CD4-positive, alpha-beta memory T cell (primary cell): ENCODE measurements around the gene PDLIM4. TPM values are rescaled to one million over a fixed set of nuclear protein-coding genes. Genes with fewer than 3 reads are reported as not detected.

Experiments
- CTCF ChIA-PET: fragments of 350-600 bp; sonication (Branson Sonifier 250); formaldehyde crosslinking; loops from one replicate; lab custom pipeline; 2021; ENCODE audit warnings: inconsistent platforms; ENCODE audit not compliant: partially characterized antibody; lab: Charles Lee
- POLR2A ChIA-PET: fragments of 350-600 bp; sonication (Branson Sonifier 250); formaldehyde crosslinking; loops from one replicate; lab custom pipeline; 2021; ENCODE audit not compliant: partially characterized antibody; lab: Charles Lee
- DNase-seq, 5 donors: peaks; one replicate each; pipeline versions ENCODE4 v3.0.0 to v3.0.0-alpha.2; 2020 to 2022; ENCODE audit warnings: mixed read lengths in 1 of 5
- H3K27ac ChIP-seq: one replicate; pipeline ENCODE4 v1.7.0; 2013; ENCODE audit warnings: low read depth, low read length
- H3K27me3 ChIP-seq: 2 replicates; pipeline ENCODE4 v1.7.0; 2013; ENCODE audit warnings: mild to moderate bottlenecking, low read length, moderate library complexity; ENCODE audit not compliant: insufficient read depth
- H3K36me3 ChIP-seq: 2 replicates; pipeline ENCODE4 v1.7.0; 2013; ENCODE audit warnings: mild to moderate bottlenecking, low read length, moderate library complexity; ENCODE audit not compliant: insufficient read depth
- H3K4me1 ChIP-seq: 2 replicates; pipeline ENCODE4 v1.7.0; 2013; ENCODE audit warnings: mild to moderate bottlenecking, low read length, moderate library complexity; ENCODE audit not compliant: insufficient read depth
- H3K4me3 ChIP-seq, 2 donors: one replicate each; pipeline ENCODE4 v1.7.0; 2013; ENCODE audit warnings: low read length in 2 of 2, mild to moderate bottlenecking in 1 of 2
- H3K9me3 ChIP-seq, 2 donors: one replicate each; pipeline ENCODE4 v1.7.0; 2013; ENCODE audit warnings: low read length in 2 of 2, control low read depth in 1 of 2; ENCODE audit not compliant: control insufficient read depth in 1 of 2
- H3K27ac Mint-ChIP-seq, 7 donors: one replicate each; pipeline ENCODE4 v1.8.0; 2020 to 2021; ENCODE audit warnings: mixed read lengths in 7 of 7, mild to moderate bottlenecking in 6 of 7, inconsistent platforms in 3 of 7, moderate library complexity in 3 of 7
- H3K27me3 Mint-ChIP-seq, 2 donors: one replicate each; pipeline ENCODE4 v1.8.0; 2020 to 2021; ENCODE audit warnings: mixed read lengths in 2 of 2
- H3K36me3 Mint-ChIP-seq, 2 donors: one replicate each; pipeline ENCODE4 v1.8.0; 2020 to 2021; ENCODE audit warnings: mixed read lengths in 2 of 2, inconsistent platforms in 1 of 2, mild to moderate bottlenecking in 1 of 2
- H3K4me1 Mint-ChIP-seq, 4 donors: one replicate each; pipeline ENCODE4 v1.8.0; 2020 to 2021; ENCODE audit warnings: mixed read lengths in 4 of 4, mild to moderate bottlenecking in 1 of 4
- H3K4me3 Mint-ChIP-seq, 8 donors: one replicate each; pipeline ENCODE4 v1.8.0; 2020 to 2021; ENCODE audit warnings: mixed read lengths in 8 of 8, mild to moderate bottlenecking in 7 of 8, moderate library complexity in 6 of 8, inconsistent platforms in 3 of 8
- H3K9me3 Mint-ChIP-seq, 8 donors: one replicate each; pipeline ENCODE4 v1.8.0; 2020 to 2021; ENCODE audit warnings: mixed read lengths in 8 of 8, mild to moderate bottlenecking in 5 of 8, inconsistent platforms in 3 of 8, moderate library complexity in 1 of 8
- intact Hi-C: fragments of 100-400 bp; cut with micrococcal nuclease; formaldehyde crosslinking; loops from one replicate; pipeline ENCODE4 v1.15.1; 2023
- polyA plus RNA-seq, 2 donors: library from polyadenylated mRNA; unstranded; fragments of 300-500 nt; fragmentation: Illumina TruSeq; gene quantifications; one replicate each; pipeline ENCODE4 v1.2.3, GENCODE V29; 2021
- total RNA-seq, 2 experiments: library from RNA; stranded (reverse); gene quantifications; one replicate each; pipeline ENCODE4 v1.2.3, GENCODE V29; 2021

The PDLIM4 gene
- total and polyA plus RNA-seq, 4 experiments from 2014 or later = not detected

DNA sequence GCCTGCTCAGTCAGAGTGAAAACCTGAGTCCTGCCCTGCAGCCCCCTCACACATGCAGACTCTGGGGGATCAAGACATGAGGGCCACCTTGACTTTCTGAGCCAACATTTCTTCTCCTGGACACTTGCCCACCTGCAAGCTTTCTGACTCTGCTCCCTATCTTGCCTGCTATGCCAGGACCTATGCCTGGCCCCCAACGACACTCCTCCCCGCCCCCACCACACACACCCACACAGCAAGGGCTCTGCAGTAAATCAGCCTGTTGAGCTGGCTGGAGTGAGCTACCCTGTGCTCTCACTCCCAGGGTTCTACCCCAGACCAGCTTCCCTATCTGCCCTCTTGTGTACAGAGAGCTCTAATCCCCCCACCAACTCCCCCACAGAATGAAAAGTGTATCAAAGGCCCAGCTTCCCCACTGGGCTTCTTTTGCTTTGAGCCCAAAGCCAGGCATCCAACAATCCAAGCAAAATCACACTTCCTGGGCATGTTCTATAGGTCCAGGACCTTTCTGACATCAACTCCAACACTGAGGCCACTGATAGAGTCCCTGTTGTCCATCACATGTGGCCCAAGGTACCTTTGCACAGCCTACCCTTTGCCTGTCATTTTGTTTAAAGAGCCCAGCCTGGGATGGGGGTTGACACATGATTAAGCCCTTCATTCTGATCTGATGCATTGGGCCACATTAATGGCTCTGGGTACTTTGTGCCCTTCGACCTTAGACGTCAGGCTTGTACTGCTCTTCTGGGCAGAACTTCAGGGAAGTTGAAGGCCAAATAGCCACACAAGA lies 7.2 kb downstream of the PDLIM4 start:
- Mint-ChIP-seq H3K27me3 (no peaks in the 10 kb centered on the region), H3K4me3 (no peak overlapping the region), H3K36me3 (no peaks in the 10 kb centered on the region), H3K9me3 (no peaks in the 10 kb centered on the region), H3K27ac (no peak overlapping the region), H3K4me1 (no peaks in the 10 kb centered on the region)
- Histone ChIP-seq H3K4me3 (no peak overlapping the region), H3K27me3 (no peaks in the 10 kb centered on the region), H3K4me1 (no peaks in the 10 kb centered on the region), H3K9me3 (no peaks in the 10 kb centered on the region), H3K36me3 (no peaks in the 10 kb centered on the region), H3K27ac (no peak overlapping the region)
- ChIA-PET POLR2A (no interaction called here), CTCF (no interaction called here)
- intact Hi-C loops = no loop called here
- no peak for DNase-seq

DNA sequence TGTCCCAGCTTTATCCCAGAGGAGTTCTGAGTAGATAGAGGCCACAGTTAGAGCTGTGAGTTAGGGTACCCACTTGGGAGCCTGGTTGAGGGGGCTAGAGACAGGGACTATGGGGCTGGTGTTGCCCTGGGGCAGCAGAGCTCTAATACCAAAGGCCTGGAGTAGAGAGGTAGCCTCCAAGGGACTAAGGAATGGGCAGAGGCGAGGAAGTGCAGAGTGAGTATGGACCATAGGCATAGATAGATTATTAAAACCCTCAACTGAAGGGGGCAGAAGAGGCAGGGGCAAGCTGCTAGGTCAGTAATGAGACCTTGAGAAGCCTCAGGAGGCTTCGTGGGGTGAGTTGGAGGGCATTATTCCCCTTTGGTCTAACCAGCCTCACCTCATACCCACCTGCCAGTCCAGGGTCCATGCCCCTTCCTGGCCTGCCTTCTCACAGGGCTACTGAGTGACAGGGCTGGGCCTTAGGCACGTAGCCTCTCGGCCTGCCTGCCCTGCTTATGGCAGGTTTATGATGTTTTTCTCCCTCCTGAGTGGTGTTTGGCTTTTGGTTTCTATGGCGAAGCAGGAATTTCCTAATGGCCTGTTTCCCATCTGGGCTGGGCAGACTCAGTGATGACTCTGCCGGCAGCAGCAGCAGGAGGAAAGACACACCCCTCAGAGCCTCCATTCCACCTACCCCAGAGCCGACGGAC lies 8.0 kb downstream of the PDLIM4 start:
- Mint-ChIP-seq H3K27me3 (no peaks in the 10 kb centered on the region), H3K4me3 (no peak overlapping the region), H3K27ac (no peak overlapping the region), H3K4me1 (no peaks in the 10 kb centered on the region), H3K36me3 (no peaks in the 10 kb centered on the region), H3K9me3 (no peaks in the 10 kb centered on the region)
- no peak overlapping the region for H3K4me3 ChIP-seq
- intact Hi-C loops = no loop called here
- H3K4me1 ChIP-seq = no peaks in the 10 kb centered on the region
- CTCF ChIA-PET = no interaction called here
- POLR2A ChIA-PET = no interaction called here
- no peaks in the 10 kb centered on the region for H3K9me3 ChIP-seq
- no peak for DNase-seq
- H3K36me3 ChIP-seq = no peaks in the 10 kb centered on the region
- no peaks in the 10 kb centered on the region for H3K27me3 ChIP-seq
- H3K27ac ChIP-seq = no peak overlapping the region

DNA sequence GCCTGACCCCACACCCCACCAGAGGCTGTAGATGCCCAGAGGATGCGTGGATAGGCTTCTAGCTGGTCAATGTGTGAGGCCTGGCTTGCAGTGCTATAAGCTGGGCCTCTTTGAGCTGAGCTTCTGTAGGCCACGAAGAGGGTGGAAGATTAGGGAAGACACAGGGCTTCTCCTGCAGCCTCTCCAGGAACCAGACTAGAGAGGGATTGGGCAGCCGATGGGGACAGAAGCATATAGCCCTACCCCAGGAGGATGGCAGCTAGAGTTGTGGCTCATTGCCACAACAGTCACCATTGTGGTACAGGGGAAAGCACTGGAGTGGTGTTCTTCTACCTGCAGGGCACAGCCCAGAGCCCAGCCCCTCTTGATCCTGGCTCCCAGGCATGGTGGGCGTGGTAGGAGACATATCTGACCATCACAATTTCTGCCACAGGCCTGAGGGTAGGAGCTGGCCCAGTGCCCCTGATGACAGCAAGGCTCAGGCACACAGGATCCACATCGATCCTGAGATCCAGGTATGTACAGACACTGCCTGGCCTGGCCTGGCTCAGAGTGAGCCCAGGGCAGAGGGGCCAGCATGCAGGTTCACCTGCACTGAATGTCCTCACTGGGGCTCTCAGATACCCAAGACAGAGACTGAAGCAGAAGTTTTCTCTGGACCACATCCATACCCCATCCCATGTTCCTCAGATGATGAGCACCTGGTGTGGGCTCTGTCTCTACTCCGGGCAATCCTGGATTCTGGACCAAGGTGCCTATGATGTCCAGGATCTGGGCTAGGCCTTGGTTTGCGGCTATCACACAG lies 8.7 kb downstream of the PDLIM4 start:
- intact Hi-C loops = no loop called here
- Histone ChIP-seq H3K36me3 (no peaks in the 10 kb centered on the region), H3K27ac (no peak overlapping the region), H3K4me1 (no peaks in the 10 kb centered on the region), H3K27me3 (no peaks in the 10 kb centered on the region), H3K4me3 (no peak overlapping the region), H3K9me3 (no peaks in the 10 kb centered on the region)
- Mint-ChIP-seq H3K4me1 (peaks cover 0 to 5% (median 3%) of the 10 kb centered on the region in 4 donors), H3K4me3 (no peak overlapping the region), H3K9me3 (no peaks in the 10 kb centered on the region), H3K27me3 (no peaks in the 10 kb centered on the region), H3K27ac (peak overlapping the region in 1 of 7 donors; percentile 23), H3K36me3 (no peaks in the 10 kb centered on the region)
- ChIA-PET POLR2A (no interaction called here), CTCF (no interaction called here)
- no peak for DNase-seq

DNA sequence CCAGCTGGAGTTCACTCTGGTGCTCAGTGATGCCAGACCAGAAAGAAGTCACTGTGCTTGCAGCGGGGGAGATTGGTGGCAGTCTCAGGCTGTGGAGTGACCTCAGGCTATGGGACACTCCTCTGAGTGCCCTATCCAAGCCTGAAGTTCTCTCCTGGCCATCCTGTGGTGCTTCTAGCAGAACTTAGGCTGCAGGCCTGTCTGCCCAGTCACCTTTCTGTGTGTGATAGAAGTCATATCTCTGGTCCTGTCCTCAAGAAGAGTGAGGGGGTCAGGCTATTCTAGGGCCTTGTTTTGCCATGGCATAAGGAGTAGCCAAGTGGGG lies 9.3 kb downstream of the PDLIM4 start:
- DNase-seq = no peak
- Histone ChIP-seq H3K36me3 (no peaks in the 10 kb centered on the region), H3K27ac (no peak overlapping the region), H3K4me1 (no peaks in the 10 kb centered on the region), H3K27me3 (no peaks in the 10 kb centered on the region), H3K4me3 (no peak overlapping the region), H3K9me3 (no peaks in the 10 kb centered on the region)
- ChIA-PET CTCF (no interaction called here), POLR2A (interaction anchor here (0.5 kb wide), 1 partner anchor 11 kb away, joined by 3 read pairs; no protein-coding TSS in a partner anchor)
- no peak overlapping the region for H3K4me3 Mint-ChIP-seq
- peaks cover 0 to 7% (median 4%) of the 10 kb centered on the region in 4 donors for H3K4me1 Mint-ChIP-seq
- no peaks in the 10 kb centered on the region for H3K27me3 Mint-ChIP-seq
- intact Hi-C loops = no loop called here
- H3K9me3 Mint-ChIP-seq = no peaks in the 10 kb centered on the region
- no peaks in the 10 kb centered on the region for H3K36me3 Mint-ChIP-seq
- peak overlapping the region in 2 of 7 donors; percentile 30 to 68 for H3K27ac Mint-ChIP-seq

DNA sequence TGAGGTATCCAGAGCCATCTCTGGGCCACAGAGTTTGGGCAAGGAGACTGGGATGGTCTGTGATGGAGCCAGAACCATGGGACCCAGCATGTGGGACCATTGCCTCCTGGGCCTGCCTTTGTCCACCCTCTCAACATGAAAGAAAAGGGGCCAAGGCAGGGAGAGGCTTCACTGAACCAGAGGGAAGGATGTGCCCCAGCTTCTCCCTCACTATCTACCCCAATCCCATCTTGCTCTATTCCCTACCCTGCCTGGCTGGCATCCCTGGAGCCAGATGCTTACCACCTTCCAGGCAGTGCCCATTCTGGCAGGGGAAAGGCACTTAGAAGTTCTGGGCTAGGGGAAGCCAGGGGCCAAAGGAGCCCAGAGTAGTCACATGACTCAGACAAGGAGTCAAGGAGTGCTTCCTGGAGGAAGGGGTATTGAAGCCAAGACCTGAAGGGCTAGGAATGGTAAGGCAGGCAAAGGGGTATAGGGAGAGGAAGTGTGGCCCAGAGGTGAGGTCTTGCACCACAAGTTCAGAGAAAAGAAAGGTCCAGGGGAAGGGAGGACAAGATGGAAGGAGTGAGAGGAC lies 9.8 kb downstream of the PDLIM4 start:
- H3K27ac Mint-ChIP-seq = peak overlapping the region in 2 of 7 donors; percentile 24 to 30
- no peaks in the 10 kb centered on the region for H3K4me1 ChIP-seq
- POLR2A ChIA-PET = interaction anchor here (0.5 kb wide), 1 partner anchor 11 kb away, joined by 3 read pairs; no protein-coding TSS in a partner anchor

DNA sequence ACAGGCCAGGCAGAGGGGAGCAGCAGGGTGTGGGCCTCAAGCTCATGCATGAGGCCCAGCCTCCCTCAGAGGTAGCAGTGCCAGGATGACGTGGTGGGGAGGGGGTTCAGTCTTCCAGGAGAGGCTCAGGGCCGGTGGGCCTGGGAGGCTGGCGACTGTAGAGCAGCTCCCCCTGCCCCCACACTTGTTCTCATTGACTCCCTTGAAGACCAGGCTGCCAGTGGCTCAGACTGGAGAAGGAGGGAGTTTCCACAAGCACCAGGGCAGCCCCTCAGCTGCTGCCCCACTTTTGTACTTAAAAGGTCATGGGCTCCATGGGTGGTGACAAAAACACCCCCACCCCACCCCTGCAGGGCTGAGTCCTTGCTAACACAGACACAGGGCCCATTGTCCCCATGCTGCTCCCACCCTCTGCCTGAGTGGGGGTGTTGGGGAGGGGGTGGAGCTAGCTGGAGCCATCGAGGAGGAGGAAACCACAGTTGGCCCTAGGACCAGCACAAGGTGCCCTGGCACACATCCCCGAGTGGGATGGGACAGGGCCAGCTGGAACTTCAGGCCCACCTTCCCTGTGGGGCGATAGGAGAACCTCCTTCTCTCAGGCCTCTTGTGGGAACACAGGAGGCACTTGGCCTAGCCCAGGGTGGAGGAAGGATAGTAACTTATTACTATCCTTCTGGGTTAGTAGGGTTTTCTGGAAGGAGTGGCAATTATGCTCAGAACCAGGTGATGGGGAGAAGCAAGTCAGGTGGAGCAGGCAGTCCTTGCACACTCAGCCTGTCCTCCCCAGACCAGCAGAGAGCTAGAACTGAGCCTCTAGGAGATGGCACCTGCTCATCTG lies 10.7 kb downstream of the PDLIM4 start:
- Histone ChIP-seq H3K27ac (no peak overlapping the region), H3K36me3 (no peaks in the 10 kb centered on the region), H3K27me3 (no peaks in the 10 kb centered on the region), H3K4me1 (no peaks in the 10 kb centered on the region), H3K4me3 (no peak overlapping the region), H3K9me3 (no peaks in the 10 kb centered on the region)
- no peak overlapping the region for H3K4me3 Mint-ChIP-seq
- H3K27me3 Mint-ChIP-seq = peaks cover 5 to 9% of the 10 kb centered on the region in 2 donors
- ChIA-PET CTCF (interaction anchor here (0.5 kb wide), 1 partner anchor 680 kb away, joined by 3 read pairs; no protein-coding TSS in a partner anchor), POLR2A (no interaction called here)
- peaks cover 0 to 18% (median 10%) of the 10 kb centered on the region in 4 donors for H3K4me1 Mint-ChIP-seq
- peak overlapping the region in 1 of 7 donors; percentile 35 for H3K27ac Mint-ChIP-seq
- intact Hi-C loops = no loop called here
- H3K9me3 Mint-ChIP-seq = no peaks in the 10 kb centered on the region
- no peaks in the 10 kb centered on the region for H3K36me3 Mint-ChIP-seq
- no peak for DNase-seq

More for the DNA sequence above, 9.8 kb downstream of the PDLIM4 start:
- Mint-ChIP-seq H3K9me3 (no peaks in the 10 kb centered on the region), H3K36me3 (no peaks in the 10 kb centered on the region), H3K4me3 (no peak overlapping the region), H3K4me1 (peaks cover 0 to 9% (median 5%) of the 10 kb centered on the region in 4 donors), H3K27me3 (peaks cover 0 to 2% of the 10 kb centered on the region in 2 donors)
- DNase-seq = no peak
- no peak overlapping the region for H3K4me3 ChIP-seq
- CTCF ChIA-PET = no interaction called here
- H3K9me3 ChIP-seq = no peaks in the 10 kb centered on the region
- intact Hi-C loops = no loop called here
- H3K27ac ChIP-seq = no peak overlapping the region
- no peaks in the 10 kb centered on the region for H3K27me3 ChIP-seq
- no peaks in the 10 kb centered on the region for H3K36me3 ChIP-seq
